DND-41 (cell line): ENCODE data around the gene CIT.
"Not testable (repeated sequence)": the region's sequence is repeated elsewhere in the genome, so short reads cannot be mapped to it uniquely, and the experiment has no call there.

Experiments used
- EZH2 ChIP-seq: IDR thresholded peaks from 3 replicates; pipeline ENCODE4 v1.6.1; 2012; ENCODE audit warnings: borderline replicate concordance, low read depth, mild to moderate bottlenecking, moderate library complexity, low read length, inconsistent platforms; ENCODE audit not compliant: severe bottlenecking
- TF ChIP-seq, protein P1 (sequence below): IDR thresholded peaks from 2 replicates; pipeline ENCODE4 v1.5.1; 2012; ENCODE audit warnings: borderline replicate concordance, low read length, moderate library complexity, mild to moderate bottlenecking; ENCODE audit not compliant: poor library complexity, severe bottlenecking; ENCODE audit errors: extremely low read depth

DNA sequence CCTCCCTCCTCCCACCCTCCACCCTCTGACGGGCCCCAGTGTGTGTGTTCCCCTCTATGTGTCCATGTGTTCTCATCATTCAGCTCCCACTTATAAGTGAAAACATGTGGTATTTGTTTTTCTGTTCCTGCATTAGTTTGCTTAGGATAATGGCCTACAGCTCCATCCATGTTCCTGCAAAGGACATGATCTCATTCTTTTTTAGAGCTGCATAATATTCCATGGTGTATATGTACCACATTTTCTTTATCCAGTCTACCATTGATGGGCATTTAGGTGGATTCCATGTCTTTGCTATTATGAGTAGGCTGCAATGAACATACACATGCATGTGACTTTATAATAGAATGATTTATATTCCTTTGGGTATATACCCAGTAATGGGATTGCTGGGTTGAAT, 170.7 kb downstream of the CIT start:
- TF ChIP-seq, protein P1, sequence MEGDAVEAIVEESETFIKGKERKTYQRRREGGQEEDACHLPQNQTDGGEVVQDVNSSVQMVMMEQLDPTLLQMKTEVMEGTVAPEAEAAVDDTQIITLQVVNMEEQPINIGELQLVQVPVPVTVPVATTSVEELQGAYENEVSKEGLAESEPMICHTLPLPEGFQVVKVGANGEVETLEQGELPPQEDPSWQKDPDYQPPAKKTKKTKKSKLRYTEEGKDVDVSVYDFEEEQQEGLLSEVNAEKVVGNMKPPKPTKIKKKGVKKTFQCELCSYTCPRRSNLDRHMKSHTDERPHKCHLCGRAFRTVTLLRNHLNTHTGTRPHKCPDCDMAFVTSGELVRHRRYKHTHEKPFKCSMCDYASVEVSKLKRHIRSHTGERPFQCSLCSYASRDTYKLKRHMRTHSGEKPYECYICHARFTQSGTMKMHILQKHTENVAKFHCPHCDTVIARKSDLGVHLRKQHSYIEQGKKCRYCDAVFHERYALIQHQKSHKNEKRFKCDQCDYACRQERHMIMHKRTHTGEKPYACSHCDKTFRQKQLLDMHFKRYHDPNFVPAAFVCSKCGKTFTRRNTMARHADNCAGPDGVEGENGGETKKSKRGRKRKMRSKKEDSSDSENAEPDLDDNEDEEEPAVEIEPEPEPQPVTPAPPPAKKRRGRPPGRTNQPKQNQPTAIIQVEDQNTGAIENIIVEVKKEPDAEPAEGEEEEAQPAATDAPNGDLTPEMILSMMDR: not testable (repeated sequence)
- not testable (repeated sequence) for TF ChIP-seq EZH2
